K562 (cell line): ENCODE data around the gene FBXO48. TPM values are rescaled to one million over a fixed set of nuclear protein-coding genes. Genes with fewer than 3 reads are reported as not detected.

Experiments used
- BACH1 ChIP-seq: fragments of 200-800 bp; sonication (Bioruptor generic); IDR thresholded peaks from 2 replicates; pipeline ENCODE4 v1.6.1; 2016; ENCODE audit warnings: missing genetic modification characterization, missing compliant biosample characterization
- BCOR ChIP-seq: fragments of 450-650 bp; IDR thresholded peaks from 2 replicates; pipeline ENCODE4 v1.6.1; 2016
- CC2D1A ChIP-seq: fragments of 450-650 bp; IDR thresholded peaks from 2 replicates; pipeline ENCODE4 v1.6.1; 2017; ENCODE audit warnings: mild to moderate bottlenecking
- CCNT2 ChIP-seq: IDR thresholded peaks from 2 replicates; pipeline ENCODE4 v1.6.1; 2011; ENCODE audit warnings: borderline replicate concordance, low read depth, mild to moderate bottlenecking, moderate library complexity, mixed read lengths, low read length; ENCODE audit not compliant: insufficient read length; ENCODE audit errors: extremely low read depth
- ETS2 ChIP-seq: IDR thresholded peaks from 2 replicates; pipeline ENCODE4 v1.6.1; 2016; ENCODE audit warnings: borderline replicate concordance, missing genetic modification characterization, mild to moderate bottlenecking, moderate library complexity, missing compliant biosample characterization; ENCODE audit not compliant: poor library complexity, severe bottlenecking
- FOXM1 ChIP-seq, 2 experiments: fragments of 450-650 bp in 1 of 2; sonication (generic) in 1 of 2; formaldehyde crosslinking in 1 of 2; IDR thresholded peaks; 2 replicates each; pipeline versions ENCODE4 v1.6.1 to v1.9.0; 2017 to 2022; ENCODE audit warnings: low read depth in 2 of 2, mild to moderate bottlenecking in 2 of 2, missing genetic modification reagents in 1 of 2, moderate library complexity in 1 of 2
- HOXB6 ChIP-seq: fragments of 250-450 bp; sonication (Bioruptor Pico); IDR thresholded peaks from 2 replicates; pipeline ENCODE4 v1.5.1; 2022; ENCODE audit warnings: mild to moderate bottlenecking, borderline replicate concordance
- KAT7 ChIP-seq: sonication (generic); formaldehyde crosslinking; IDR thresholded peaks from 2 replicates; pipeline ENCODE4 v1.8.0; 2022; ENCODE audit warnings: missing genetic modification reagents, mild to moderate bottlenecking, borderline replicate concordance
- MEF2D ChIP-seq: conservative IDR thresholded peaks from 2 replicates; pipeline ENCODE4 v1.6.1; 2016; ENCODE audit warnings: low read depth, missing genetic modification characterization, missing compliant biosample characterization
- POLR2A ChIP-seq: fragments of 450-650 bp; conservative IDR thresholded peaks from 2 replicates; pipeline ENCODE4 v1.6.1; 2016
- SAP30 ChIP-seq: fragments of 200-600 bp; sonication (generic); IDR thresholded peaks from 2 replicates; pipeline ENCODE4 v1.6.1; 2012; ENCODE audit warnings: borderline replicate concordance, low read depth, mild to moderate bottlenecking, moderate library complexity, low read length, control low read depth, inconsistent platforms; ENCODE audit not compliant: insufficient read depth, poor library complexity, severe bottlenecking
- TEAD4 ChIP-seq, 2 experiments: sonication (generic) in 1 of 2; formaldehyde crosslinking in 1 of 2; IDR thresholded peaks; 2 replicates each; pipeline versions ENCODE4 v1.6.1 to v1.8.0; 2012 to 2022; ENCODE audit warnings: borderline replicate concordance in 1 of 2, inconsistent platforms in 1 of 2, low read length in 1 of 2, mild to moderate bottlenecking in 1 of 2, missing genetic modification reagents in 1 of 2
- ZBED1 ChIP-seq: IDR thresholded peaks from 2 replicates; pipeline ENCODE4 v1.6.1; 2014
- ZKSCAN1 ChIP-seq: fragments of 150-350 bp; IDR thresholded peaks from 2 replicates; pipeline ENCODE4 v1.6.1; 2016; ENCODE audit warnings: low read depth, low read length
- ZNF57 ChIP-seq: fragments of 450-650 bp; formaldehyde crosslinking; IDR thresholded peaks from 2 replicates; pipeline ENCODE4 v1.4.0; 2020; ENCODE audit warnings: mild to moderate bottlenecking, moderate library complexity
- ZNF717 ChIP-seq: fragments of 250-450 bp; sonication (Bioruptor Pico); IDR thresholded peaks from 2 replicates; pipeline ENCODE4 v1.5.0; 2021
- polyA plus RNA-seq, 8 experiments: library from polyadenylated mRNA; depleted of rRNA in 4 of 8; stranded (reverse) in 5 of 8; unstranded in 3 of 8; fragments of >200 nt; fragmentation: Nextera tagmentation in 2 of 8; fragmentation: Illumina TruSeq in 1 of 8; extraction: Ambion mirVana in 2 of 8; extraction: Trizol in 1 of 8; gene quantifications; 2 replicates each; pipeline versions ENCODE4 v1.2.1 to v1.2.3, GENCODE V29; 2011 to 2014; ENCODE audit warnings: inconsistent platforms in 1 of 8, missing spikeins in 1 of 8
- total RNA-seq, 7 experiments: library from RNA; depleted of rRNA in 6 of 7; stranded (reverse); fragments of >200 nt in 6 of 7; fragmentation: Illumina TruSeq in 2 of 7; extraction: Trizol in 2 of 7; gene quantifications; 2 replicates each; pipeline versions ENCODE4 v1.2.1 to v1.2.3, GENCODE V29; 2011 to 2021; ENCODE audit warnings: low replicate concordance in 1 of 7
- TF ChIP-seq, protein P1 (sequence below), 3 experiments: fragments of 200-800 bp in 1 of 3; fragments of 250-450 bp in 1 of 3; fragments of 450-650 bp in 1 of 3; sonication (Bioruptor Pico) in 1 of 3; sonication (Bioruptor generic) in 1 of 3; formaldehyde crosslinking in 1 of 3; IDR thresholded peaks; 2 replicates each; pipeline versions ENCODE4 v1.6.1 to v1.8.0; 2016 to 2022; ENCODE audit warnings: mild to moderate bottlenecking in 2 of 3, missing genetic modification characterization in 2 of 3, missing compliant biosample characterization in 1 of 3, moderate library complexity in 1 of 3
- TF ChIP-seq, protein P2 (sequence below): fragments of 250-450 bp; sonication (Bioruptor Pico); IDR thresholded peaks from 2 replicates; pipeline ENCODE4 v1.5.0; 2021
- TF ChIP-seq, protein P3 (sequence below): sonication (generic); formaldehyde crosslinking; IDR thresholded peaks from 2 replicates; pipeline ENCODE4 v1.8.0; 2022; ENCODE audit warnings: missing genetic modification reagents, mild to moderate bottlenecking, moderate library complexity, borderline replicate concordance
- TF ChIP-seq, protein P4 (sequence below), 3 experiments: fragments of 200-800 bp in 1 of 3; sonication (Bioruptor generic) in 1 of 3; sonication (generic) in 1 of 3; formaldehyde crosslinking in 1 of 3; IDR thresholded peaks; 2 replicates each; pipeline versions ENCODE4 v1.6.1 to v1.8.0; 2016 to 2022; ENCODE audit warnings: mild to moderate bottlenecking in 2 of 3, missing compliant biosample characterization in 2 of 3, missing genetic modification characterization in 2 of 3, missing genetic modification reagents in 1 of 3

The FBXO48 gene
- total and polyA plus RNA-seq, 9 of the 15 experiments (the other 6 are each of a cell fraction or from before 2014, with no cell fraction given): 0.36 to 1.8 (median 0.73) TPM

DNA sequence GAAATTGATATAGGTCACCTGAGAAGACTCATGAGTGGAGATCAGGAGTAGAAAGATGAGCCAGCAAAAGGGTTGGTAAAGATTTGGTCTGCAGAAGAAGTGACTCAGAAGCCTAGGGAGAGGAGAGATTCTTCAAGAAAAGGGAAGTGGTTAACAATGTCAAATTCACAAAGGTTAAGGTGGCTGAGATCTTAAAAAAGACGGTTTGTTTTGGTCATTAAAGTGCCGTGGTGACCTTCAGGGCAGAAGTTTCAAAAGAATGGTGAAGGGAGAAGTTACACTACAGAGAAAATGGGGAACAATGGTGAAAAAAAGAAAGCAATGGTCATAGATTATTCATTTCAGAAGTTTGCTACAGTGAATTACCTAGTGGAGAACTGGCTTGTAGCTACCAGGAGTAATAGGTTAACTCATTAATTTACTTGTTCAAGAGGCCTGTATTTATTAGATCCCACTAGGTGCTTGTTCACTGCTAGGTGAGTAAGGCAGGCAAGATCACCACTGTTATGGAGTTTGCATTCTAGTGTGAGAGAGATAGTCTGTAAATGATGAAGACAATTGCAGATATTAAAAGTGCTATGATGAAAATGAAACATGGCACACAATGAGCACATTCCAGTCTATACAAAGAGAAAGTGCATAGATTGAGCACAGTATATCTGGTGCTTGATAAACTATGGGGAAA lies 43.0 kb downstream of the FBXO48 start (continued):
- TF ChIP-seq, protein P1, sequence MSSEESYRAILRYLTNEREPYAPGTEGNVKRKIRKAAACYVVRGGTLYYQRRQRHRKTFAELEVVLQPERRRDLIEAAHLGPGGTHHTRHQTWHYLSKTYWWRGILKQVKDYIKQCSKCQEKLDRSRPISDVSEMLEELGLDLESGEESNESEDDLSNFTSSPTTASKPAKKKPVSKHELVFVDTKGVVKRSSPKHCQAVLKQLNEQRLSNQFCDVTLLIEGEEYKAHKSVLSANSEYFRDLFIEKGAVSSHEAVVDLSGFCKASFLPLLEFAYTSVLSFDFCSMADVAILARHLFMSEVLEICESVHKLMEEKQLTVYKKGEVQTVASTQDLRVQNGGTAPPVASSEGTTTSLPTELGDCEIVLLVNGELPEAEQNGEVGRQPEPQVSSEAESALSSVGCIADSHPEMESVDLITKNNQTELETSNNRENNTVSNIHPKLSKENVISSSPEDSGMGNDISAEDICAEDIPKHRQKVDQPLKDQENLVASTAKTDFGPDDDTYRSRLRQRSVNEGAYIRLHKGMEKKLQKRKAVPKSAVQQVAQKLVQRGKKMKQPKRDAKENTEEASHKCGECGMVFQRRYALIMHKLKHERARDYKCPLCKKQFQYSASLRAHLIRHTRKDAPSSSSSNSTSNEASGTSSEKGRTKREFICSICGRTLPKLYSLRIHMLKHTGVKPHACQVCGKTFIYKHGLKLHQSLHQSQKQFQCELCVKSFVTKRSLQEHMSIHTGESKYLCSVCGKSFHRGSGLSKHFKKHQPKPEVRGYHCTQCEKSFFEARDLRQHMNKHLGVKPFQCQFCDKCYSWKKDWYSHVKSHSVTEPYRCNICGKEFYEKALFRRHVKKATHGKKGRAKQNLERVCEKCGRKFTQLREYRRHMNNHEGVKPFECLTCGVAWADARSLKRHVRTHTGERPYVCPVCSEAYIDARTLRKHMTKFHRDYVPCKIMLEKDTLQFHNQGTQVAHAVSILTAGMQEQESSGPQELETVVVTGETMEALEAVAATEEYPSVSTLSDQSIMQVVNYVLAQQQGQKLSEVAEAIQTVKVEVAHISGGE (CRISPR knock-in tag; IDR thresholded peaks at IDR 0.05): no peak
- no peak for TF ChIP-seq KAT7 (CRISPR knock-in tag)
- no peak for TF ChIP-seq ZNF717 (CRISPR knock-in tag)
- no peak; the same call in 1 of the 2 replicates for TF ChIP-seq CC2D1A
- peak; percentile 61 for TF ChIP-seq MEF2D (tag)
- TF ChIP-seq TEAD4 (IDR thresholded peaks at IDR 0.05; ENCODE audit: low read length): peak; percentile 56; the same call in 1 of the 2 replicates
- TF ChIP-seq TEAD4 (CRISPR knock-in tag; IDR thresholded peaks at IDR 0.05; ENCODE audit: borderline replicate concordance): no peak
- TF ChIP-seq BCOR: no peak
- TF ChIP-seq, protein P2, sequence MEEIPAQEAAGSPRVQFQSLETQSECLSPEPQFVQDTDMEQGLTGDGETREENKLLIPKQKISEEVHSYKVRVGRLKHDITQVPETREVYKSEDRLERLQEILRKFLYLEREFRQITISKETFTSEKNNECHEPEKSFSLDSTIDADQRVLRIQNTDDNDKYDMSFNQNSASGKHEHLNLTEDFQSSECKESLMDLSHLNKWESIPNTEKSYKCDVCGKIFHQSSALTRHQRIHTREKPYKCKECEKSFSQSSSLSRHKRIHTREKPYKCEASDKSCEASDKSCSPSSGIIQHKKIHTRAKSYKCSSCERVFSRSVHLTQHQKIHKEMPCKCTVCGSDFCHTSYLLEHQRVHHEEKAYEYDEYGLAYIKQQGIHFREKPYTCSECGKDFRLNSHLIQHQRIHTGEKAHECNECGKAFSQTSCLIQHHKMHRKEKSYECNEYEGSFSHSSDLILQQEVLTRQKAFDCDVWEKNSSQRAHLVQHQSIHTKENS (CRISPR knock-in tag): no peak
- TF ChIP-seq BACH1: no peak; the same call in 1 of the 2 replicates
- TF ChIP-seq HOXB6 (CRISPR knock-in tag): no peak
- TF ChIP-seq ZNF57 (CRISPR knock-in tag): no peak
- no peak for TF ChIP-seq ETS2 (tag)
- TF ChIP-seq ZKSCAN1: no peak
- TF ChIP-seq, protein P3, sequence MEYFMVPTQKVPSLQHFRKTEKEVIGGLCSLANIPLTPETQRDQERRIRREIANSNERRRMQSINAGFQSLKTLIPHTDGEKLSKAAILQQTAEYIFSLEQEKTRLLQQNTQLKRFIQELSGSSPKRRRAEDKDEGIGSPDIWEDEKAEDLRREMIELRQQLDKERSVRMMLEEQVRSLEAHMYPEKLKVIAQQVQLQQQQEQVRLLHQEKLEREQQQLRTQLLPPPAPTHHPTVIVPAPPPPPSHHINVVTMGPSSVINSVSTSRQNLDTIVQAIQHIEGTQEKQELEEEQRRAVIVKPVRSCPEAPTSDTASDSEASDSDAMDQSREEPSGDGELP (CRISPR knock-in tag): no peak
- TF ChIP-seq ZBED1: no peak
- no peak; the same call in 1 of the 2 replicates for TF ChIP-seq FOXM1 (IDR thresholded peaks at IDR 0.05; ENCODE audit: low read depth)
- TF ChIP-seq FOXM1 (CRISPR knock-in tag; IDR thresholded peaks at IDR 0.05; ENCODE audit: low read depth): no peak
- TF ChIP-seq, protein P4, sequence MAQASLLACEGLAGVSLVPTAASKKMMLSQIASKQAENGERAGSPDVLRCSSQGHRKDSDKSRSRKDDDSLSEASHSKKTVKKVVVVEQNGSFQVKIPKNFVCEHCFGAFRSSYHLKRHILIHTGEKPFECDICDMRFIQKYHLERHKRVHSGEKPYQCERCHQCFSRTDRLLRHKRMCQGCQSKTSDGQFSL (CRISPR knock-in tag; IDR thresholded peaks at IDR 0.05): no peak
- TF ChIP-seq, protein P4 (tag; IDR thresholded peaks at IDR 0.05): no peak
- TF ChIP-seq CCNT2: no peak
- TF ChIP-seq POLR2A: no peak
- TF ChIP-seq SAP30: no peak
